Stimulated activated CD4-positive, alpha-beta T cell treated with anti-CD3 and anti-CD28 coated beads, TNF-alpha, amount 100 ng/mL, for 4 hours (primary cell): ENCODE results near the gene CNTROB.

Experiments
- DNase-seq, 3 experiments: peaks; one replicate each; pipeline ENCODE4 v3.0.0-alpha.2; 2020; ENCODE audit warnings: low read depth in 3 of 3

The CNTROB gene

DNA sequence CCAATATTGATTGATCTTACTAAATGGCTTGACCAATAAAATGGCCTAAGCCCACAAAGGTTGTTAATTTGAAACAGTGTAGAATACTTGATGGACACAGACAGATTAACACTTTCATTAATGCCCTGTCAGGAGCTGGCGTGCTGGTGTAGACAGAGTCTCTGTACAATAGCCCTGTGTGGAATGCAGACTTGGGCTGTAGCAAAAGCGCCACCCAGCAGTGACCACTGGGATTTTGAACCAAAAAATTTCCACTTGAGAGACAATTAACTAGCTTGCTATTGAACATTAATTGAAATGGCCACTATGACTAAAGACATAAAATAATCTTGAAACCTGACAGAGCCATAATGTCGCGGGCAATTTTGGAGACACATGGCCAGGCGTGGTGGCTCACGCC is 50.7 kb downstream of the CNTROB start:
- no peak for DNase-seq

DNA sequence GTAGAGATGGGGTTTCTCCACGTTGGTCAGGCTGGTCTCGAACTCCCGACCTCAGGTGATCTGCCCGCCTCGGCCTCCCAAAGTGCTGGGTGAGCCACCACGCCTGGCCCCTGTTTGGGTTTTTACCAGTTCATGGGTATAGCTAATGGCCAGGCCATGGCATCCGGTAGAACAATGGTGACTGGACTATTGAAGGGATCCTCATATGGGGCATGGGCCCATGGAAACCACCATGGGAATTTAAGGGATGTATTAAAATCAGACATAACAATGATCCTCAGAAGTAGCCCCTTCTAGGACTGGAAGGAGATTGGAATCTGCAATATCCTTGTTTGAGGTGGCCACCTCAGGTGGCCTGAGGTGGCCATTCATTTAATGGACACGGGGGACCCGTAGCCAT is 52.9 kb downstream of the CNTROB start:
- no peak for DNase-seq

DNA sequence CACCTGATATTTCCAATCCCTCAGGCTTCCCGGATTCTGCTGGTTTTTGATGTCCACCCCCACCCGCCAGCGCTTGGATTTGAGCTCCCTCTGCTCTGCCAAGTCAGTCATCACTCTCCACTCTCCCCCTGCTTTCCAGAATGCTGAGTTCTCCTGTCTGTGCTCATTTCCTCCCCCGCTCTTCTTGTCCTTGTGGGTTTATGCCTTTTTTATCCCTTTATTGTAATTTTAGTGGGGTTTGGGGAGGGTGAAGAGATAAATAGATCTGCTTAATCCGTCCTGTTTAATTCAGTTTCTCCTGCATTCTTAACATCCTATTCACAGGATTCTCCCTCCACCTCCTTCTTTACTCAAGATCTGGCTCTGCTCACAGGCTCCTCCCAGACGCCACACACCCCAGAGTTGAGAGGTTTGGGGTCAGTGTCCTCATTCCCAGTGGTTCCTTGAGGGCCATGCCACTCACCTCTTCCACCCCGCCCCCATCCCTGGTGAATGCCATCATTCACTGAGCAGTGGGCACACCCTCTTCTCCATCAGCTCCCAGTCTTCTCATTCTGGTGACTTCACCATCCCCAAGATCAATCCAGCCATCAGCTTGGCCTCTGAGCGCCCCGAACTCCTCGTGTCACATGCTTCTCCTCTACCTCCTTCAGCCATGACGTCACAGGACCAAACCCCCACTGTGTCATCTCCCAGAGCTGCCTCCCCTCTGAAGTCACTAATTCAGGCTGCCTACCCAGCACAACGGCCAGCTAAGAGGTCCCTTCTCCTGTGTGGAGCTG is 55.3 kb downstream of the CNTROB start:
- no peak for DNase-seq

DNA sequence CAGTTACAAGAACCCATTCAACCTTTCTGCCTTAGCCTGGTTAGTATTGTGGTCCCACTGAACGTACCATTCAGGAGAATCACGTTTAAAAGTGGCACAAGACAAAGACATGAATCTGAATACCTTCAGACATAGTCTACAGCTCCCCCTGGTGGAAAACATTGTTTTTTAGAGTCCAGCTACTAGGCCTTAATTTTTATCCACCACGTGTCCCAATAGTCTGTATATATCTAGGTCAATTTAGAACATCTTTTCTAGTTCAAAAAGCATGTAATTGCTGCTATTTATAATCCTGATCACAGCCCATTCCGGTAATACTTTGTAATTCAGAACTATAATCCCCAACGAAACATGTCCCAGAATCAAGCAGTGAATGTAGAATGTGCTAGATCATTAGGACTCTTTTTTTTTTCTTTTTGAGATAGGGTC is 56.8 kb downstream of the CNTROB start:
- DNase-seq: peak in 1 of 3 experiments; percentile 41

DNA sequence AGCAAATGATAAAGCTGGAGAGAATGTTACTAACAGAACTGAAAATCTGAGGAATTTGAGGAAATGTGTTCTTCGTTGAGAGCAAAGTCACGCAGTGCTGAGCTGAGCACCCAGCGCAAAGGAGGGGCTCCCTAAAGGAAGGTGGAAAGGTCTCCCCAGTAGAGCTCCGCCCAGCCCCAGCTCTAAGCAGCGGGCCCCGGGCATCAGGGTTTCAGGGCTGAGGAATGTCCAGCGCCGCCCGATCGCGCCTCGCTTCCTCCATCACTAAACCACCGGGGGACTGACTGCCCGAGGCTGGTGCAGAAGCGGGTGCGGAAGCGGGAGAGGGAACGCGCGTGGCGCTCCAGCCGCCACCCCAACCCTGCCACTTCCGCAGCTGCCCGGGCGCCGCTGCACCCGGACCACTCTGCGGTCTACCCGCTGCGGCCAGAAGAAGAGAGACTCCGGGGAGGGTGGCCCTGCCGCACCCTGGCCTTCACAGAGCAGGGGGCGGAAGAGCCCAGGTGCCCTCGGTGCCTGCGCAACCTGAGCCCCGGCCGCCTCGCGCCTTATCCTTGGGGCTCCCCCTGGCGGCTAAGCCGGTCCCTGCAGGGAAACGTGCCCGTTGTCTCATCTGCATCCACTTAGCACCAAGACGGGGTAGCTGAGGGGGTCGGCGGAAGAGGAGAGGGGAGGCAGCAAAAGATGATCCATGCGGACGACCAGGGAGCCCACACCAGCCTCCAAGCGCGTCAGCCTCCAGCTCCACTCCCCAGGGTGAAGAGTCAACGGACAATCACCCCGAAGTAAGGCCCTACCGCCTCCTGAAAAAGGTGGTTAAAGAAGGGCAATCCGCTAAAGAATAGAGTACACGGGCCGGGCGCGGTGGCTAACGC is 58.0 kb downstream of the CNTROB start:
- peak; percentile 88 to 98 (median 92) for DNase-seq

DNA sequence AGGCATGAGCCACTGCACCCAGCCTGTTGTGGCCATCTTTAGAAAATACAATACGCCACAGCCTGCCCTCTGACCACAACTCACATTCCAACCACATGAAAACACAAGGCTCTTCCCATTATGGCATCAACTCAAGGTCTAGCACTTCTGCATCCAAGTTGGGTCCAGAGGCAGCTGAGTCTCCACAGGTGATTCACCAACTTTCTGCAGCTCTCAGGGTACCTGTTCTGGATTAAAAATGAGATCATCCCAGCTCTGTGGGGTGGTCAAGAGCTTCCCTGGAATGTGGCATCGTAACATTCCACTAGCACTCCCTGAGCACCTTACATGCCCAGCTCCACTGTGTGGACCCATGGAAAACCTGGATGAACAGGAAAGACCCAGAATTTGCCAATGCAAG is 60.5 kb downstream of the CNTROB start:
- no peak for DNase-seq

DNA sequence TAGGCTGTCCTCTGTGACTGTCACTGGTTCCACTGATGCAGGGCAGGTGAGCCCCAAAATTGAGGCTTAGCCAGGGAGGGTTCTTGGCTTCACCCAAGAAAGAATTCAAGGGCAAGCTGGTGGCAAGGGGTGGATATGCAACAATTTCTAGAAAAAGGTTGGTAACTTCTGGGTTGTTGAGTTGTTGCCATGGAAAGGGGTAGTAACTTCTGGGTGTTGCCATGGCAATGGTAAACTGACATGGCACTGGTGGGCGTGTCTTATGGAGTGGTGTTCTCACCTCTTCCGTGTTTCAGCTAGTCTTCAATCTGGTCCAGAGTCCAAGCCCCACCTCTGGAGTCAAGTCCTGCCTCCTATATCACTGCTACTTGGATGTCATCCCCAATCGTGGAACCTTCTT is 60.9 kb downstream of the CNTROB start:
- no peak for DNase-seq

DNA sequence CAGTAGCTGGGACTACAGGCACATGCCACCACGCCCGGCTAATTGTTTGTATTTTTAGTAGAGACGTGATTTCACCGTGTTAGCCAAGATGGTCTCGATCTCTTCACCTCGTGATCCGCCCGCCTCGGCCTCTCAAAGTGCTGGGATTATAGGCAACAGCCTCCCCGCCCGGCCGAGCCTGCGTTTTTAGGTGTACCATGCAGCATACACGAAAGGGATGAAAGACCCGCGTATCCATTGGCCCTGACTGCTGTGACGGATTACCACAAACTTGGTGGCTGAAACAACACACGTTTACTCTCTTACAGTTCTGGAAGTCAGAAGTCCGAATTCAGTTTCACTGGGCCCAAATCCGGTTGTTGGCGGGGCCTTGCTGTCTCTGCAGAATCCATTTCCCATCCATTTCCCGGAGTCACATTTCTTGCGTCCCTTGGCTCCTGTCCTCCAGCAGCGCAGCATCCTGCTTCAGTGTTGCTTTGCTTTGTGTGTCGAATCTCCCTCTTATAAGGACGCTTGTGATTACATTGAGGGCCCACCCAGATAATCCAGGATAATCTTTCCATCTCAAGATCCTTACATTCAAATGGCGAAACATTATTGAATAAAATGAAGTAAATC is 62.1 kb downstream of the CNTROB start:
- DNase-seq: no peak

DNA sequence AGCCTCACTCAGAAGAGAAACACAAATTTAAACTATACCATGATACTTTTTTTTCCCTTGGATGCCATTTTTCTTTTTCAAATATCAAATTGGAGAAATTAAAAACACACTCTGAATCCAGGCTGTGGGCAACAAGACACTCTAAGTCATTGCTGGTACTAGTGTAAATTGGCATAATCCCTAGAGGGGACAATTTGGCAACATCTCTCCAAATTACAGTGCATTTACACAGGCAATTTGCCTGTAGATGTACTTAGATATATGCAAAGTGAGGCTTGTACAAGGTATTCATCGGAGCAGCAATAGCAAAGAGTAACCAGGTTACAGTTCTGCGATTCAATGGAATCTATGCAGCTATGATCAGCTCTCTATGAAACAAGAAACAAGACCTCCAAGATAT is 63.7 kb downstream of the CNTROB start:
- DNase-seq: no peak

DNA sequence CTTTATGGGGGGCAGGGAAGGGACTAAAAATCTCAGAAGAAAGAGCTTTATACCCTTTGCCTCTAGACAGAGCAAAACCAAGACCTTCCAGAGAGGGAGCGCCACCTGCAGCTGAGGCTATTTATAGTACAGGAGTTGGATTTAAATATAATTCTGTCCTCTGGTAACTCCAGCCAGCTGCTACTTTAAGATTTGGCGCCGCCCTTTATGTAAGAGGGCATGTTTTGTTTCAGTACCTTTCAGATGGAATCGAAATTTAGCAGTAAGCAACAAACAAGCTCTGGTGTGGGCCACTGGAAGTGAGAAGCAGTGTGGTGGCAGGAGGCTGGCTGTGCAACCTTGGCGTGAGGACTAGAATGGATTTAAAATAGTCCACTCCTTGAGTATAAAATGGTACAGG is 65.2 kb downstream of the CNTROB start:
- no peak for DNase-seq
